Right lobe of liver (tissue), 6 donors: ENCODE measurements around the gene DNAL1. TPM values are rescaled to one million over a fixed set of nuclear protein-coding genes. Genes with fewer than 3 reads are reported as not detected.
A peak's percentile ranks its signal among the peaks of the same experiment; 100 is the strongest.

Source experiments
- ATAC-seq, 4 donors: fragments of 200-7000 bp; cut with Tn5 transposase; one replicate each; pipeline ENCODE4 v1.9.1; 2020; ENCODE audit warnings: mild to moderate bottlenecking in 4 of 4, moderate library complexity in 4 of 4
- DNase-seq, 3 donors: peaks; one replicate each; pipeline ENCODE4 v3.0.0-alpha.2; 2020
- H3K27ac ChIP-seq, 3 donors: fragments of 200-600 bp; one replicate each; pipeline ENCODE4 v1.8.0; 2022
- H3K27me3 ChIP-seq, 2 donors: fragments of 200-600 bp; one replicate each; pipeline ENCODE4 v1.8.0; 2022
- H3K36me3 ChIP-seq, 4 donors: fragments of 200-600 bp; sonication (generic) in 1 of 4; one replicate each; pipeline versions ENCODE4 v1.5.1 to v1.8.0; 2017 to 2022; ENCODE audit warnings: control low read depth in 1 of 4
- H3K4me1 ChIP-seq, 4 donors: fragments of 200-600 bp; sonication (generic) in 1 of 4; one replicate each; pipeline versions ENCODE4 v1.5.1 to v1.8.0; 2017 to 2022; ENCODE audit warnings: control low read depth in 1 of 4
- H3K4me3 ChIP-seq, 3 donors: fragments of 200-600 bp; one replicate each; pipeline ENCODE4 v1.8.0; 2022
- H3K9me3 ChIP-seq, 4 donors: fragments of 200-600 bp; sonication (generic) in 1 of 4; one replicate each; pipeline versions ENCODE4 v1.5.1 to v1.8.0; 2017 to 2022; ENCODE audit warnings: control low read depth in 1 of 4
- POLR2A ChIP-seq: fragments of 450-650 bp; IDR thresholded peaks from one replicate; pipeline ENCODE4 v1.6.1; 2017; ENCODE audit warnings: antibody characterized with exemption, mild to moderate bottlenecking
- WGBS: methylation state at CpG from one replicate; pipeline ENCODE4 v1.1.6; 2018; ENCODE audit warnings: low coverage, low lambda C conversion rate; ENCODE audit not compliant: insufficient coverage; ENCODE audit errors: missing lambda C conversion rate; 5-methylcytosine and 5-hydroxymethylcytosine counted together
- intact Hi-C, 2 donors: fragments of 100-400 bp; cut with DNase I; formaldehyde crosslinking; loops; one replicate each; pipeline versions ENCODE4 v1.11.2 to v1.14.1; 2022
- total RNA-seq, 6 experiments: library from RNA; depleted of rRNA in 2 of 6; stranded (reverse); fragments of >200 nt in 2 of 6; fragmentation: NEBNext Ultra II Directional in 3 of 6; extraction: Animal tissue kit (Norgen Biotek cat#: 25700) in 3 of 6; gene quantifications; one replicate each; pipeline versions ENCODE4 v1.1.0 to v1.2.4, GENCODE V29; 2016 to 2023
- TF ChIP-seq, protein P1 (sequence below), 4 donors: fragments of 200-600 bp in 3 of 4; fragments of 450-650 bp in 1 of 4; IDR thresholded peaks; one replicate each; pipeline versions ENCODE4 v1.5.1 to v1.8.0; 2016 to 2022; ENCODE audit warnings: antibody characterized with exemption in 4 of 4, mild to moderate bottlenecking in 2 of 4
- donor health status: DM: no; HTN: yes; CAD: no.
- donor health status: DM: no; HTN: no; CAD: no.
- donor health status: DM: no; HTN: no; CAD: no.
- donor health status: DM: no; HTN: yes; CAD: no.
- donor health status: DM: no; HTN: yes; CAD: no.

DNAL1 gene
- total RNA-seq, 6 experiments from 2014 or later, result 2.7 to 5.7 (median 3.2) TPM

GRCh38 chr14:73744874-73745529 is 100.2 kb downstream of the DNAL1 start:
- Histone ChIP-seq H3K9me3 (no peaks in the 10 kb centered on the region), H3K4me1 (peaks cover 2 to 86% (median 54%) of the 10 kb centered on the region in 4 donors), H3K4me3 (no peak overlapping the region), H3K36me3 (no peaks in the 10 kb centered on the region), H3K27ac (peak overlapping the region in 2 of 3 donors; percentile 19 to 58), H3K27me3 (no peaks in the 10 kb centered on the region)
- intact Hi-C loops, result no loop called here
- 8% methylated on average over 2 of the region's 6 CpGs for WGBS
- ATAC-seq (no peak), DNase-seq (peak in 1 of 3 donors; percentile 48)
- no peak for TF ChIP-seq POLR2A
- TF ChIP-seq, protein P1, sequence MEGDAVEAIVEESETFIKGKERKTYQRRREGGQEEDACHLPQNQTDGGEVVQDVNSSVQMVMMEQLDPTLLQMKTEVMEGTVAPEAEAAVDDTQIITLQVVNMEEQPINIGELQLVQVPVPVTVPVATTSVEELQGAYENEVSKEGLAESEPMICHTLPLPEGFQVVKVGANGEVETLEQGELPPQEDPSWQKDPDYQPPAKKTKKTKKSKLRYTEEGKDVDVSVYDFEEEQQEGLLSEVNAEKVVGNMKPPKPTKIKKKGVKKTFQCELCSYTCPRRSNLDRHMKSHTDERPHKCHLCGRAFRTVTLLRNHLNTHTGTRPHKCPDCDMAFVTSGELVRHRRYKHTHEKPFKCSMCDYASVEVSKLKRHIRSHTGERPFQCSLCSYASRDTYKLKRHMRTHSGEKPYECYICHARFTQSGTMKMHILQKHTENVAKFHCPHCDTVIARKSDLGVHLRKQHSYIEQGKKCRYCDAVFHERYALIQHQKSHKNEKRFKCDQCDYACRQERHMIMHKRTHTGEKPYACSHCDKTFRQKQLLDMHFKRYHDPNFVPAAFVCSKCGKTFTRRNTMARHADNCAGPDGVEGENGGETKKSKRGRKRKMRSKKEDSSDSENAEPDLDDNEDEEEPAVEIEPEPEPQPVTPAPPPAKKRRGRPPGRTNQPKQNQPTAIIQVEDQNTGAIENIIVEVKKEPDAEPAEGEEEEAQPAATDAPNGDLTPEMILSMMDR (IDR thresholded peaks at IDR 0.05), result no peak

DNA sequence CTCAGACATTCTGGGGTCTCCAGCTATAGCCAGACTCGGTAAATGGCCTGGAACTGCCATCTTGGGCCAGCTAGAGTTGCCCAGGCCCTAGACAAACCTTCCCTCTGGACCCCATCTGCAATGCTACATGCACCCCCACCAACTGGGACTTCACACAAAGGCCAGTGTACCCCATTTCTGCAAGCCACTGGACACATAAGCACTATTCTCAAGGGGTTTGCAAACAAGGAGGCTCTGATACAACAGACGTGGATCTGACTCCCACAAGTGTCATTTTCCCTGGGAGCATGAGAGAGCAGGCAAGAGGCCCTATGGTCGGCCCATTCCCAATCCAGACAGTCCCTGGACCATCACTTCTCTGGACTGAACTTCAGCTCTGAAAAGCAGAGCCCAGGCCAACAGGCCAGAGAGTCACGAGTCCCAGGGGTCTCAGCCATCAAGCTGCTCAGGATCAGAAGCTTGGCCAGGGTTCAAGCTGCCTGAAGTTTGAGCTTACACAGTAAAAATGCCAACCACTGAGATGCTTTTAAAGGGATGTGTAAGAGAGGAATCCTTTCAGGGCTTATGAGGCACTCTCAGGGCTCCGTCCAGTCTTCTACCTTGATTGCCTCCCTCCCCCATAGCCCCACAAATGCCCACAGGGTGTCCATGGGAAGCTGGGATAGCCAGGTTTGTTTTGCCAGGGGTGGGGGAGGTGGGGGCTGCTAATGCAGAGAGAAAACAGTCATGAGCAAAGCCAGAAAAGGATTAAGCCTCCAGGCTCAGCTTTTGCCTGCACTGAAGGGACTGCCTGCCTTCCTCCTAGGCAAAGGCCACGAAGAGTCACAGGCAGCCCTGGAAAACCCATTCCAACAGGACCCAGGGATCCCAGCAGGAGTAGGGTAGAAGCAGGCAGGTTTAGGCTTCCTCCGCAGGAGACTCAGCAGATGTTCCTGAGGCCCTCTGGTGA is 101.1 kb downstream of the DNAL1 start:
- H3K27ac ChIP-seq, result no peak overlapping the region
- H3K9me3 ChIP-seq, result no peaks in the 10 kb centered on the region
- no peak for TF ChIP-seq POLR2A
- TF ChIP-seq, protein P1 (IDR thresholded peaks at IDR 0.05), result no peak
- WGBS, result 80% methylated on average over 1 of the region's 7 CpGs
- DNase-seq (peak in 1 of 3 donors; percentile 20), ATAC-seq (no peak)
- no peaks in the 10 kb centered on the region for H3K27me3 ChIP-seq
- peaks cover 0 to 86% (median 50%) of the 10 kb centered on the region in 4 donors for H3K4me1 ChIP-seq
- H3K36me3 ChIP-seq, result no peaks in the 10 kb centered on the region
- H3K4me3 ChIP-seq, result no peak overlapping the region
- intact Hi-C loops, result no loop called here

DNA sequence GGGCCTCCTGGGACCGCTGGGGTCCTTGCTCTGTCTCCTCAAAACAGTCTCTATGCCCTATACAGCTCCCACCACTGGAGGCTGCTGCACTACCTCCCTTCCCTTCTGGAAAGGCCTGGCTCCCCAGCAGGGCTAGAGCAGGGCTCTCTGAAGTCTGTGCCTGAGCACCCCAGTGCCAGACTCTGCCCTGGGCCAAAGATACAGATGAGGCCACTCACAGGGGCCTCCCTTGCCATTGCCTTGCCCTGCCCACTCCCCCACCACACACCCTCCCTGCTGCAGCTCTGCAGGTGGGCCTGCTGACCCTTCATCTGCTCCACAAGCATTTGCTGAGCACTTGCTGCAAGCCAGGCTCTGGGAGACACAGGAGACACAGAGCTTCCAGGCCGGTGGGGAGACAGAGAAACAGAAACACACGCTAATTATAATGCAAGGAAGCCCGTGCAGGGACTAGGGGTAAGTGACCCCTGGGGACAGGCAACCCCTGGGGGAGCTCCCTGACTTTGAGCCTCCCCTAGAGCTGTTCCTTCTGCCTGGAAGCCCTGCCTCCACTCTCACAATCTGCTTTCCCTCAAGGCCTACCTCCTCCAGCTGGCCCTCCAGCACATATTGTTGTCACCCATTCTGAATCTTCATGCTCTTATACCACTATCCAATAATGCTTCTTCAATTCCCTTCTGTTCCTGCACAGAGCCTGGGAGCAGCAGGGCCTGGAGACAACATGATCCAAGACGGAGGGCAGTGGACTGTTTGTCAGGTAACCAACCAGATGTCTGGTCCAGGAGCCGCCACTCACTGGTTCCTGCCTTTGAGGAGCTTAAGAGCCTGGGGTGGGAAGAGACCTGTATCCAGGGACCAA is 102.0 kb downstream of the DNAL1 start:
- WGBS, result 33% methylated on average over 4 of the region's 6 CpGs

More for the DNA sequence above, 102.0 kb downstream of the DNAL1 start:
- Histone ChIP-seq H3K4me3 (no peak overlapping the region), H3K27ac (no peak overlapping the region), H3K9me3 (no peaks in the 10 kb centered on the region), H3K36me3 (no peaks in the 10 kb centered on the region), H3K4me1 (peaks cover 0 to 86% (median 52%) of the 10 kb centered on the region in 4 donors), H3K27me3 (no peaks in the 10 kb centered on the region)
- intact Hi-C loops, result no loop called here
- TF ChIP-seq, protein P1 (IDR thresholded peaks at IDR 0.05), result no peak
- TF ChIP-seq POLR2A, result no peak
- ATAC-seq (no peak), DNase-seq (no peak)
